Ascending aorta (tissue), 2 donors: ENCODE data around the gene DUOX2. TPM values are rescaled to one million over a fixed set of nuclear protein-coding genes. Genes with fewer than 3 reads are reported as not detected.

Source experiments
- DNase-seq, 2 donors: peaks; one replicate each; pipeline ENCODE4 v3.0.0-alpha.2; 2019; ENCODE audit warnings: low spot score in 2 of 2
- H3K27ac ChIP-seq, 2 donors: fragments of 200-600 bp; sonication (generic); one replicate each; pipeline ENCODE4 v1.5.1; 2016 to 2017; ENCODE audit warnings: mild to moderate bottlenecking in 1 of 2
- H3K27me3 ChIP-seq: fragments of 200-600 bp; sonication (generic); one replicate; pipeline ENCODE4 v1.5.1; 2017
- H3K36me3 ChIP-seq, 2 donors: fragments of 200-600 bp; sonication (generic); one replicate each; pipeline ENCODE4 v1.5.1; 2016
- H3K4me1 ChIP-seq, 2 donors: fragments of 200-600 bp; sonication (generic); one replicate each; pipeline ENCODE4 v1.5.1; 2016 to 2017; ENCODE audit warnings: mild to moderate bottlenecking in 1 of 2
- H3K4me3 ChIP-seq, 2 donors: fragments of 200-600 bp; sonication (generic); one replicate each; pipeline ENCODE4 v1.5.1; 2016 to 2017; ENCODE audit warnings: mild to moderate bottlenecking in 1 of 2
- H3K9me3 ChIP-seq, 2 donors: fragments of 200-600 bp; sonication (generic); one replicate each; pipeline ENCODE4 v1.5.1; 2016
- intact Hi-C: fragments of 100-400 bp; cut with DNase I; formaldehyde crosslinking; loops from one replicate; pipeline ENCODE4 v1.15.1; 2023
- total RNA-seq: library from RNA; depleted of rRNA; stranded (reverse); fragments of >200 nt; gene quantifications from one replicate; pipeline ENCODE4 v1.1.0, GENCODE V29; 2016
- TF ChIP-seq, protein P1 (sequence below), 3 experiments: fragments of 200-600 bp in 2 of 3; fragments of 450-650 bp in 1 of 3; sonication (generic) in 2 of 3; IDR thresholded peaks; one replicate each; pipeline ENCODE4 v1.5.1; 2016 to 2019; ENCODE audit warnings: antibody characterized with exemption in 3 of 3, mild to moderate bottlenecking in 1 of 3, moderate library complexity in 1 of 3

DUOX2 gene
- total RNA-seq, 1 donor from 2014 or later, result 2.3 TPM

DNA sequence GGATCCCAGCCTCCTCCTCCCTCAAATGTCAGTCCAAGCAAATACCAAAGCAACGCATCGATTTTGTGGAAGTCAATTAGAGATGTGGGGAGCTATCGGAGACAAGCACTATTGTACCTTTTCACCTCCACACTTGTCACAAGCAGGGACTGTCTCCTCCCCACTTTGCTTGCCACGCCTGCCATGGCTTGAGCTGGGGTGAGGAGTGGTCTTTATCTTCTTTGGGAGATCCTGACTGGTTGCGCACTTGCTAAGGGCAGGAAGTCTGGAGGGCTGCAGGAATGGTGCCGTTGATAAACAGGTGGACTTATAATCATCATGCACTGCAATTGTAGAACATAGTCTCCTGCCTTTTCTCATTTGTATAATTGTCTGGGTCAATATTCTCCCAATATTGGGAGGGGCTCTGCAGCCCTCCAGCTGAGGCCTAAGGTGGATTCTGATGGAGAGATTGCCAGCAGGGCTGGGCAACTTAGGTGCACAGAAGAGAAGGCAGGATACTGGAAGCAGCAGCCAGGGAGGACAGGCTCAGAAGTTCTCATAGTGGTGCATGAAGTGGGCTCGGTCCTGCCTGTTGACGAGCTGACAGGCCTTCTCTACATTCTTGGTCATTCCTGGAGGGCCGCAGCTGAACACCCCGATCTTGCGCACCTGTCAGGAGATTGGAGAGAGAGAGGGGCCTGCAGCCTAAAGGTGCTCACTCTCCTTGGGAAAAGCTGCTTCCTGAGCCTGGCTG, 20.2 kb downstream of the DUOX2 start:
- Histone ChIP-seq H3K9me3 (no peaks in the 10 kb centered on the region), H3K27me3 (no peaks in the 10 kb centered on the region), H3K36me3 (no peaks in the 10 kb centered on the region), H3K4me3 (no peak overlapping the region), H3K4me1 (no peaks in the 10 kb centered on the region), H3K27ac (no peak overlapping the region)
- intact Hi-C loops, result no loop called here
- DNase-seq, result peak in 1 of 2 donors; percentile 48
- TF ChIP-seq, protein P1, sequence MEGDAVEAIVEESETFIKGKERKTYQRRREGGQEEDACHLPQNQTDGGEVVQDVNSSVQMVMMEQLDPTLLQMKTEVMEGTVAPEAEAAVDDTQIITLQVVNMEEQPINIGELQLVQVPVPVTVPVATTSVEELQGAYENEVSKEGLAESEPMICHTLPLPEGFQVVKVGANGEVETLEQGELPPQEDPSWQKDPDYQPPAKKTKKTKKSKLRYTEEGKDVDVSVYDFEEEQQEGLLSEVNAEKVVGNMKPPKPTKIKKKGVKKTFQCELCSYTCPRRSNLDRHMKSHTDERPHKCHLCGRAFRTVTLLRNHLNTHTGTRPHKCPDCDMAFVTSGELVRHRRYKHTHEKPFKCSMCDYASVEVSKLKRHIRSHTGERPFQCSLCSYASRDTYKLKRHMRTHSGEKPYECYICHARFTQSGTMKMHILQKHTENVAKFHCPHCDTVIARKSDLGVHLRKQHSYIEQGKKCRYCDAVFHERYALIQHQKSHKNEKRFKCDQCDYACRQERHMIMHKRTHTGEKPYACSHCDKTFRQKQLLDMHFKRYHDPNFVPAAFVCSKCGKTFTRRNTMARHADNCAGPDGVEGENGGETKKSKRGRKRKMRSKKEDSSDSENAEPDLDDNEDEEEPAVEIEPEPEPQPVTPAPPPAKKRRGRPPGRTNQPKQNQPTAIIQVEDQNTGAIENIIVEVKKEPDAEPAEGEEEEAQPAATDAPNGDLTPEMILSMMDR (IDR thresholded peaks at IDR 0.05), result no peak

DNA sequence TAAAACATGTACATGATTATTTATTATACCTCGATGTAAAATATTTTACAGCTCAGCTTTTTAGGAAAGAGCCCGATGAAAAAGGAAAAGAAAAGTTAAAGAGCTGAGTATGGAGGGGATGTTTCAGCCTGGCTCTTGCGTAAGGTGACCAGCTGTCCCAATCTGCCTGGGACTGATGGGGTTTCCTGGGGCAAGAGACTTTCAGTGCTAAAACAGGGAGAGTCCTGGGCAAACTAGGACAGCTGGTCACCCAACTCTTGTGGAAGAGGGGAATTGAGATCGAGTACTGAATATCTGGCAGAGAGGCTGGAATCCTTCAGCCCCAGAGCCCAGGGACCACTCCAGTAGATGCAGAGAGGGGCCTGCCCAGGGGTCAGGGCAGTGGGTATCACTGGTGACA, 21.0 kb downstream of the DUOX2 start:
- H3K9me3 ChIP-seq, result no peaks in the 10 kb centered on the region
- intact Hi-C loops, result no loop called here
- TF ChIP-seq, protein P1 (IDR thresholded peaks at IDR 0.05), result no peak
- H3K27me3 ChIP-seq, result no peaks in the 10 kb centered on the region
- no peak overlapping the region for H3K27ac ChIP-seq
- no peak overlapping the region for H3K4me3 ChIP-seq
- H3K36me3 ChIP-seq, result no peaks in the 10 kb centered on the region
- H3K4me1 ChIP-seq, result no peaks in the 10 kb centered on the region
- no peak for DNase-seq

DNA sequence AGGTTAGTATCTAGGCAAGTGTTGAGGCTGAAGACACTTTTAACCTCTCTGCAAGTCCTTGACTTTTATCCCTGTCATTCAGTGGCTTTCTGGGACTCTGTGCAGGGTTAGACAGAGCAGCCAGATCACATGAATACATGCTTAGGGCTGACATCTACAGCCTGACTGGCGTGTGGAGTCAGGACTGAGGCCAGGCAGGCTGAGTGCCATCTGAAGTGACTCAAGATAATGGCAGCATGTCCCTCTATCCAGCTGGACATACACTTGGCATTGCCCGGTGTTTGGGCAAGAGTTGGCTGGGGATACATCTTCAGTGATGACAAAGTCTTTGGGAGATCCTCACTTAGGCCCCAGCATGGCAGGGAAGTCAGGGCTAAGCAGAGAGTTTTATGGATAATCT, 22.4 kb downstream of the DUOX2 start:
- TF ChIP-seq, protein P1 (IDR thresholded peaks at IDR 0.05), result no peak
- Histone ChIP-seq H3K9me3 (no peaks in the 10 kb centered on the region), H3K4me1 (no peaks in the 10 kb centered on the region), H3K4me3 (no peak overlapping the region), H3K36me3 (no peaks in the 10 kb centered on the region), H3K27ac (no peak overlapping the region), H3K27me3 (no peaks in the 10 kb centered on the region)
- no peak for DNase-seq
- intact Hi-C loops, result no loop called here

DNA sequence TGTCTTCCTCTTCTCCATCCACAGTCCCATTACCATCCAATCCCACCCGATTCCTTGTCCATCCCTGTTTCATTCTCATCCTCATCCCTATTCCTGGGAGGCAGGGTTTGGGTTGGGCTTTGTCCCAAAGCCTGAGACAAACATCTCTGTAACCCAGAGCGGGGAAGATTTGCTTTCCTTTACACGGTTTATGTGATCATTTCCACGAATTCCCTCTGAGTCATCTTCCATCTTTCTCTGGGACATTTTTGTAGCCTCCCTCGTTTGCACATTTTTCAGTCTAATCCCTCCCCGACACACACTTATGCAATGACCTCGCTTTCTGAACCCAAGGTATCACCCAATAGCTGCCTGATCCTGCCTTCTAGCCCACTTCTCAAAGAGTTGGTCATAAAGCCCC, 22.8 kb downstream of the DUOX2 start:
- Histone ChIP-seq H3K27me3 (no peaks in the 10 kb centered on the region), H3K4me3 (no peak overlapping the region), H3K36me3 (no peaks in the 10 kb centered on the region), H3K27ac (no peak overlapping the region), H3K9me3 (no peaks in the 10 kb centered on the region), H3K4me1 (no peaks in the 10 kb centered on the region)
- no peak for DNase-seq
- intact Hi-C loops, result no loop called here
- TF ChIP-seq, protein P1 (IDR thresholded peaks at IDR 0.05), result no peak

DNA sequence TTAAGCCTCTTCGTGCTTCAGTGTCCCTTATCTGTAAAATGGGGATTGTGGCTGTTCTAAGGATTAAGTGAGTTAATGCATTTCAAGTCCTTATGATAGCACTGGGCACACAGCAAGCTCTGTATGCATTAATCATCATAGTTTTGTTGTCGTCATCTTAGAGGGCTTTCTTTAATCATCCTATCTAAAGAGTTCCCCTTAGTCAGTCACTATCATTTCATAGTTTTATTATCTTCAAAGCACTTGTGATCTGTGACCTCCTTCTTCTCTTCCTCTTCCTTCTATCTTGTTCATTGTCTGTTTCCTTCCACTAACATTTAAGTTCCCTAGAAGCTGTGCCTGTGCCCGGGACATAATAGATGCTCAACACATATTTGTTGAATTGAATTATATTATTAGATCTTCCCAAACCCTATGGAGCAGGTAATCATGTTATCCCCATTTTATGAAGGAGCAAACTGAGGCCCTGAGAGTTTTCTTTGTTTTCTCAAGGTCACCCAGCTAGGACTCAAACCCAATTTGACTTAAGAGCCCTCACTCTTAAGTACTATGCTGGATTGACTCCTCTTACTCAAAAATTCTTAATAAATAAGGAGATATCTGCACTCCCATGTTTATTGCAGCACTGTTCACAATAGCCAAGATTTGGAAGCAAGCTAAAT, 24.1 kb downstream of the DUOX2 start:
- intact Hi-C loops, result no loop called here
- no peaks in the 10 kb centered on the region for H3K4me1 ChIP-seq
- TF ChIP-seq, protein P1 (IDR thresholded peaks at IDR 0.05), result no peak
- no peaks in the 10 kb centered on the region for H3K9me3 ChIP-seq
- H3K27ac ChIP-seq, result no peak overlapping the region
- H3K27me3 ChIP-seq, result no peaks in the 10 kb centered on the region
- H3K36me3 ChIP-seq, result no peaks in the 10 kb centered on the region
- H3K4me3 ChIP-seq, result no peak overlapping the region
- DNase-seq, result no peak
